Caco-2 (cell line): ENCODE results near the gene TRANK1. TPM values are rescaled to one million over a fixed set of nuclear protein-coding genes. Genes with fewer than 3 reads are reported as not detected.
A peak's percentile ranks its signal among the peaks of the same experiment; 100 is the strongest.

Experiments
- BruUV-seq: library from RNA; stranded (reverse); fragments of 400-500 nt; replicated peaks from 2 replicates; lab custom pipeline; 2021; lab: Mats Ljungman, UMichigan
- CTCF ChIA-PET: fragments of 300-600 bp; sonication (Branson Sonifier 250); formaldehyde crosslinking; loops from one replicate; lab custom pipeline; 2022; ENCODE audit warnings: antibody characterized with exemption; lab: Charles Lee
- POLR2A ChIA-PET: fragments of 300-600 bp; sonication (Branson Sonifier 250); formaldehyde crosslinking; loops from one replicate; lab custom pipeline; 2022; ENCODE audit warnings: antibody characterized with exemption; lab: Charles Lee
- DNase-seq, 2 experiments: peaks; one replicate each; pipeline versions ENCODE4 v3.0.0 to v3.0.0-alpha.2; 2020 to 2022
- H3K27me3 ChIP-seq: replicated peaks from 2 replicates; pipeline ENCODE4 v1.6.0; 2011; ENCODE audit warnings: low read length; ENCODE audit not compliant: control insufficient read depth, insufficient read depth
- H3K36me3 ChIP-seq: 2 replicates; pipeline ENCODE4 v1.5.1; 2011; ENCODE audit warnings: low read length; ENCODE audit not compliant: control insufficient read depth, insufficient read depth
- H3K4me1 ChIP-seq: fragments of 250-450 bp; sonication (Bioruptor Pico); 2 replicates; pipeline ENCODE4 v1.5.1; 2020; ENCODE audit warnings: mild to moderate bottlenecking
- H3K4me3 ChIP-seq: 2 replicates; pipeline ENCODE4 v1.5.1; 2011; ENCODE audit warnings: low read depth, mild to moderate bottlenecking, control low read depth, low read length
- H3K9me3 ChIP-seq: fragments of 250-450 bp; sonication (Bioruptor Pico); 2 replicates; pipeline ENCODE4 v1.5.1; 2020; ENCODE audit warnings: mild to moderate bottlenecking, moderate library complexity
- H3K27ac Mint-ChIP-seq: one replicate; pipeline ENCODE4 v1.8.0; 2022; ENCODE audit warnings: mixed read lengths; ENCODE audit not compliant: unreplicated experiment
- H3K27me3 Mint-ChIP-seq: one replicate; pipeline ENCODE4 v1.8.0; 2022; ENCODE audit warnings: mixed read lengths; ENCODE audit not compliant: insufficient read depth, unreplicated experiment
- H3K36me3 Mint-ChIP-seq: one replicate; pipeline ENCODE4 v1.8.0; 2022; ENCODE audit warnings: mild to moderate bottlenecking, mixed read lengths; ENCODE audit not compliant: insufficient read depth, unreplicated experiment
- H3K4me1 Mint-ChIP-seq: one replicate; pipeline ENCODE4 v1.8.0; 2022; ENCODE audit warnings: low read depth, mixed read lengths; ENCODE audit not compliant: unreplicated experiment
- H3K4me3 Mint-ChIP-seq: one replicate; pipeline ENCODE4 v1.8.0; 2022; ENCODE audit warnings: mild to moderate bottlenecking, moderate library complexity, mixed read lengths; ENCODE audit not compliant: unreplicated experiment
- H3K9me3 Mint-ChIP-seq: one replicate; pipeline ENCODE4 v1.8.0; 2022; ENCODE audit warnings: mixed read lengths; ENCODE audit not compliant: unreplicated experiment
- intact Hi-C: fragments of 100-400 bp; cut with micrococcal nuclease; formaldehyde crosslinking; loops from one replicate; pipeline ENCODE4 v1.10.0; 2022; ENCODE audit not compliant: unreplicated experiment
- total RNA-seq: library from RNA; stranded (reverse); gene quantifications from 2 replicates; pipeline ENCODE4 v1.2.3, GENCODE V29; 2022
- TF ChIP-seq, protein P1 (sequence below), 2 experiments: fragments of 200-600 bp in 1 of 2; IDR thresholded peaks; 1 replicate in 1 of 2; 2 replicates in 1 of 2; pipeline versions ENCODE4 v1.5.1 to v1.8.0; 2011 to 2022; ENCODE audit warnings: antibody characterized with exemption in 1 of 2, control low read depth in 1 of 2, inconsistent platforms in 1 of 2, low read depth in 1 of 2, low read length in 1 of 2, mild to moderate bottlenecking in 1 of 2, moderate library complexity in 1 of 2; ENCODE audit not compliant: insufficient read depth in 1 of 2, severe bottlenecking in 1 of 2, unreplicated experiment in 1 of 2

Gene TRANK1
- total RNA-seq, 1 experiment from 2014 or later: 4.3 TPM

- 0 out of 2 replicates have a peak, but pooled peaks cover 13% of the 10 kb centered on the region for H3K4me1 ChIP-seq
- no peaks in the 10 kb centered on the region for H3K27me3 ChIP-seq
- Mint-ChIP-seq H3K9me3 (no peaks in the 10 kb centered on the region), H3K27me3 (no peaks in the 10 kb centered on the region), H3K36me3 (no peaks in the 10 kb centered on the region), H3K27ac (peak overlapping the region; percentile 56), H3K4me1 (peaks cover 32% of the 10 kb centered on the region), H3K4me3 (no peak overlapping the region)
- H3K9me3 ChIP-seq: no peaks in the 10 kb centered on the region
- CTCF ChIA-PET: no interaction called here
- no peak overlapping the region for H3K4me3 ChIP-seq
- BruUV-seq: no TSS peak
- TF ChIP-seq, protein P1, sequence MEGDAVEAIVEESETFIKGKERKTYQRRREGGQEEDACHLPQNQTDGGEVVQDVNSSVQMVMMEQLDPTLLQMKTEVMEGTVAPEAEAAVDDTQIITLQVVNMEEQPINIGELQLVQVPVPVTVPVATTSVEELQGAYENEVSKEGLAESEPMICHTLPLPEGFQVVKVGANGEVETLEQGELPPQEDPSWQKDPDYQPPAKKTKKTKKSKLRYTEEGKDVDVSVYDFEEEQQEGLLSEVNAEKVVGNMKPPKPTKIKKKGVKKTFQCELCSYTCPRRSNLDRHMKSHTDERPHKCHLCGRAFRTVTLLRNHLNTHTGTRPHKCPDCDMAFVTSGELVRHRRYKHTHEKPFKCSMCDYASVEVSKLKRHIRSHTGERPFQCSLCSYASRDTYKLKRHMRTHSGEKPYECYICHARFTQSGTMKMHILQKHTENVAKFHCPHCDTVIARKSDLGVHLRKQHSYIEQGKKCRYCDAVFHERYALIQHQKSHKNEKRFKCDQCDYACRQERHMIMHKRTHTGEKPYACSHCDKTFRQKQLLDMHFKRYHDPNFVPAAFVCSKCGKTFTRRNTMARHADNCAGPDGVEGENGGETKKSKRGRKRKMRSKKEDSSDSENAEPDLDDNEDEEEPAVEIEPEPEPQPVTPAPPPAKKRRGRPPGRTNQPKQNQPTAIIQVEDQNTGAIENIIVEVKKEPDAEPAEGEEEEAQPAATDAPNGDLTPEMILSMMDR (IDR thresholded peaks at IDR 0.05; ENCODE audit: insufficient read depth in 1 of 2, low read depth in 1 of 2, low read length in 1 of 2, severe bottlenecking in 1 of 2, unreplicated experiment in 1 of 2): no peak
- POLR2A ChIA-PET: no interaction called here
- DNase-seq: no peak
- H3K36me3 ChIP-seq: no peaks in the 10 kb centered on the region
- intact Hi-C loops: no loop called here
Measured at GRCh38 chr3:36907911-36908646, 36.8 kb downstream of the TRANK1 start.

- peaks cover 22% of the 10 kb centered on the region for H3K4me1 Mint-ChIP-seq
- Histone ChIP-seq H3K4me1 (0 out of 2 replicates have a peak, but pooled peaks cover 13% of the 10 kb centered on the region), H3K27me3 (no peaks in the 10 kb centered on the region), H3K36me3 (no peaks in the 10 kb centered on the region), H3K4me3 (no peak overlapping the region), H3K9me3 (no peaks in the 10 kb centered on the region)
- no peaks in the 10 kb centered on the region for H3K36me3 Mint-ChIP-seq
- no TSS peak for BruUV-seq
- H3K4me3 Mint-ChIP-seq: no peak overlapping the region
- no peaks in the 10 kb centered on the region for H3K9me3 Mint-ChIP-seq
- ChIA-PET POLR2A (no interaction called here), CTCF (interaction anchor here (3.2 kb wide), 1 partner anchor 52 kb away, joined by 75 read pairs; no protein-coding TSS in a partner anchor)
- no peak for DNase-seq
- TF ChIP-seq, protein P1 (IDR thresholded peaks at IDR 0.05; ENCODE audit: insufficient read depth in 1 of 2, low read depth in 1 of 2, low read length in 1 of 2, severe bottlenecking in 1 of 2, unreplicated experiment in 1 of 2): no peak
- intact Hi-C loops: no loop called here
- H3K27me3 Mint-ChIP-seq: no peaks in the 10 kb centered on the region
- peak overlapping the region; percentile 51 for H3K27ac Mint-ChIP-seq
Measured at GRCh38 chr3:36906504-36907149, 38.2 kb downstream of the TRANK1 start.

GRCh38 chr3:36905545-36905944 is 39.3 kb downstream of the TRANK1 start:
- no peaks in the 10 kb centered on the region for H3K36me3 Mint-ChIP-seq
- H3K4me3 Mint-ChIP-seq: no peak overlapping the region
- TF ChIP-seq, protein P1 (IDR thresholded peaks at IDR 0.05; ENCODE audit: insufficient read depth in 1 of 2, low read depth in 1 of 2, low read length in 1 of 2, severe bottlenecking in 1 of 2, unreplicated experiment in 1 of 2): no peak
- no peaks in the 10 kb centered on the region for H3K27me3 Mint-ChIP-seq
- H3K27ac Mint-ChIP-seq: peak overlapping the region; percentile 51
- BruUV-seq: no TSS peak
- Histone ChIP-seq H3K4me1 (0 out of 2 replicates have a peak, but pooled peaks cover 13% of the 10 kb centered on the region), H3K4me3 (no peak overlapping the region), H3K27me3 (no peaks in the 10 kb centered on the region), H3K36me3 (no peaks in the 10 kb centered on the region), H3K9me3 (no peaks in the 10 kb centered on the region)
- ChIA-PET POLR2A (no interaction called here), CTCF (interaction anchor here (0.7 to 3.2 kb wide), 4 partner anchors 14 to 53 kb away, joined by 3 to 75 read pairs (median 10); partner anchors contain the start of gene TRANK1)
- DNase-seq: no peak
- intact Hi-C loops: no loop called here
- no peaks in the 10 kb centered on the region for H3K9me3 Mint-ChIP-seq
- H3K4me1 Mint-ChIP-seq: peaks cover 22% of the 10 kb centered on the region
